NCI-H2196 (cell line): Measurements from ENCODE around the gene HELLS.
"Not testable (repeated sequence)": the region's sequence is repeated elsewhere in the genome, so short reads cannot be mapped to it uniquely, and the experiment has no call there.

ENCODE experiments used
- DNase-seq: peaks from one replicate; lab custom pipeline; 2025; ENCODE audit not compliant: unreplicated experiment; lab: John Stamatoyannopoulos, UW

The HELLS gene

GRCh38 chr10:94545391-94546048 lies at the start of gene HELLS:
Gene HELLS (plus strand): TSS chr10:94545788. CDS start chr10:94545922, 134 bp downstream.
- peak; percentile 72 for DNase-seq

- no peak for DNase-seq
Measured at GRCh38 chr10:94496010-94496409, 49.6 kb upstream of the HELLS start.

DNA sequence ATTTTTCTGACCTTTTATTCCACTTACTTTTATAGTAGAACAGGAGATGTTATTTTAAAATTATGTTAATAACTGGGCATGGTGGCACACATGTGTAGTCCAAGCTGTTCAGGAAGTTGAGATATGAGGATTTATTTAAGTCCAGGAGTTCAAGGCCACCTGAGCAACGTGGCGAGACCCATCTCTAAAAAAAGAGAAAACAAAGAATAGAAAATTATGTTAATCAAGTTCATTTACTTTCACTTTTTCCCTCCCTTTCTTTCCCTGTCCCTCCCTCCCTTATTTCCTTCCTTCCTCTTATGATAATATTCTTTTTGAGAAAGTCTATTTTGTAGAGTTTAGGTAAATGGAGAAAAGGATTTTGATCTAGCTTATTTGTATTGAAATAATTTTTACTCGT lies 48.9 kb upstream of the HELLS start:
- no peak for DNase-seq

DNA sequence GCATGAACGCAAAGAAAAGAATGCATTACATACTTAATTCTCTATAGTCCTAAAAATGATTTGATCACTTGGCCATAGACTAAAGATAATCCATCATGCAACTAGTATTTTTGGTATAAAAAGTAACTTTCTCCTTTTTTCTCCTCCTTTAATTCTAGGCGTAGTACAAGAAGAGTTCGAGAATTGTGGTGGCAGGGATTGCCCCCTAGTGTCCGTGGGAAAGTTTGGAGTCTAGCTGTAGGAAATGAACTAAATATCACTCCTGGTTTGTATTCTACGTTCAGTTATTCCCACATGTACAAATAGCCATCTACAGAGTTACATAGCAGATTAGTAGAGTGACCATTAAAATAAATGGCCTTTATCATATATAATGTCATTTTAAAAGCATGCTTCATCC lies 45.5 kb upstream of the HELLS start:
- no peak for DNase-seq

DNA sequence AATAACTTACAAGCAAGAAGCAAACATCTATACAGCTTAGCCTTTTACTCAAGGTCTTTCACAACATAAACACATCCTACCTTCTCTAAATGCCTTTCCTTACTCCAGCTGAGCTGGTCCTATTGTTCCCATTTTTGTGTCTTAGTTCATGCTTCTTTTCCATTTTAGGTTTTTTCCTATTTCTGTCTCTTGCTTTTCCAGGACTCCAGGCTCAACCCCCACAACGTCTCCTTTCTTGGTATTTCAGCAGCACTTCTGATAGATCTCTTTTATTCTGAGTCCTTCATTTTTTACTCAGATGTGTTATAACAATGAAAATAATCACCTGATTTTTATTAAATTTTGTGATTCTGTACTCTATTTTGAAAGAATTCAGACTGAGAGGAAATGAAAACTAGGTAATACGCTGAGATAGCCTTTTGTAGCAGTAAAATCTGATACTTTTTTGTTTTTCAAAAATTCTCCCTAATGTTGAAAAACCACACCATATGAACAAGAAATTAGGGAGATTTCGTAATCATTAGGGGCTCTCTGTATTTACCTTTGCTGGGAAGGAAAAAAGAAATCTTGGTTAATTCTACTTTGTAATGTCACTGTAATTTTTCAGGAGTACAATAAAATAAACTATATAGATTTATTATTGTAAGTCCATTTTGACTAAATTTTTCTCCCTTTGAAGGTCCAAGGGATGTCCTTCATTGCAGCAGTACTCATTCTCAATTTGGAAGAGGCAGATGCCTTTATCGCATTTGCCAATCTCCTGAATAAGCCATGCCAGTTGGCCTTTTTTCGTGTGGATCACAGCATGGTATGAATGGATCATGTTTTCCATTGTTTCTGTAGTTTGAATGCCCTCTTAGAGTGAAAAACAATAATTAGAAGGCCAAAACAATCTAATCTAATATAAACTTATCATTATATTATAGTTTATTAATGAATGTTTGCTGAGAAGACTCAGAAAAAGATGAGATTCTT lies 24.0 kb upstream of the HELLS start:
- no peak for DNase-seq

DNA sequence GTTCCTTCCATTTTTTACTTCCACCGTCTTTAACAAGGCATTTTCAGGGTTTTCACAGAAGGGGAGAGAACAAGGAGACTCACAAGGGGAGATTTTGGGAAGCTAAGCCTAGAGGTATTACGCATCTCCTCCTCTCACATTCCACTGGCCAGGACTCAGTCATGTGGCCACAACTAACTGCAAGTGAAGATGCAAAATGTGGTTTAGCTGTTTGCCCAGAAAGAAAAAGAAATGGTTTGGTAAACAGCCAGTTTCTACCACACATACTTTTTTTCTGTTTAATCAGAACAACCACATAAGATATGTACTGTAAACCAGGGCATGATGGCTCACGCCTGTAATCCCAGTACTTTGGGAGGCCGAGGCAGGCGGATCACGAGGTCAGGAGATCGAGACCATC lies 21.4 kb upstream of the HELLS start:
- DNase-seq: no peak

GRCh38 chr10:94524711-94525110 lies 20.9 kb upstream of the HELLS start:
- no peak for DNase-seq

DNA sequence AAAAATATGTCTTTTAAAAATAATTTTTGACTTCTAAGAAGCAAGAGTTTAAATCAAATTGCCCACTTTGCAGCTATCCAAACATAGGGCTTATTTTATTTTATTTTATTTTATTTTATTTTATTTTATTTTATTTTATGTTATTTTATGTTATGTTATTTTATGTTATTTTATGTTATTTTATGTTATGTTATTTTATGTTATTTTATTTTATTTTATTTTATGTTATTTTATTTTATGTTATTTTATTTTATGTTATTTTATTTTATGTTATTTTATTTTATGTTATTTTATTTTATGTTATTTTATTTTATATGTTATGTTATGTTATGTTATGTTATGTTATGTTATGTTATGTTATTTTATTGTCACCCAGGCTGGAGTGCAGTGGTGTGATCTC lies 14.0 kb upstream of the HELLS start:
- not testable (repeated sequence) for DNase-seq

DNA sequence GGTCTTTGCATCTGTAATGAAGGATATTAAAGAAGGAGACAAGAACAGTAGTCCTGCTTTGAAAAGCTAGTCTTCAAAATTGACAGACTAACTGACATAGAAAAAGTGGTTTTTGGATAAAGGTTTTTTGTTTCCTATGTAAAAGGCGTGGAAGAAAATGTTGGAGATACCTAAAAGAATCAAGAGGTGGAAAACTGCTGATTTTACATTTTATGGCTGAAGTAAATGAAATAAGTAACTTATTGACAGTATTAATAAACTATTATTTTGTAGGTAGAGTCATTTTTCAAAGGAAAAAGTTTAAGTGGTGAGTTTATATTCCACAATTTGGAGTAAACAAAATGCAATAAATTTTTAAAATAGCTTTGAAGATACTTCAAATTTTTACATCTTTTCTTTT lies 12.6 kb upstream of the HELLS start:
- no peak for DNase-seq

DNA sequence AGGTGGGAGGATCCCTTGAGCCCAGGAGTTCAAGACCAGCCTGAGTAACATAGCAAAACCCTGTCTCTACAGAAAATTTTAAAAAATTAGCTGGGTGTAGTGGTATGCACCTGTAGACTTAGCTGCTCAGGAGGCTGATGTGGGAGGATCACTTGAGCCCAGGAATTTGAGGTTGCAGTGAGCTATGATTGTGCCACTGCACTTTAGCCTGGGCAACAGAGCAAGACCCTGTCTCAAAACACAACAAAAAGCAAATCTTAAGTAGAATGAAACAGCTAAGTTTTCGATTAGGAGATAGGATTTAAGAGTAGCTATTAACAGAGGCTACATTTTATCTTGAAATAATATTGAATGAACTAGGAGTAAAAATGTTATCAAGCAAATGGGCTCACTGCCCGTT lies 3.3 kb upstream of the HELLS start:
- DNase-seq: not testable (repeated sequence)

- no peak for DNase-seq
Measured at GRCh38 chr10:94546049-94546900, 687 bp downstream of the HELLS start.

DNA sequence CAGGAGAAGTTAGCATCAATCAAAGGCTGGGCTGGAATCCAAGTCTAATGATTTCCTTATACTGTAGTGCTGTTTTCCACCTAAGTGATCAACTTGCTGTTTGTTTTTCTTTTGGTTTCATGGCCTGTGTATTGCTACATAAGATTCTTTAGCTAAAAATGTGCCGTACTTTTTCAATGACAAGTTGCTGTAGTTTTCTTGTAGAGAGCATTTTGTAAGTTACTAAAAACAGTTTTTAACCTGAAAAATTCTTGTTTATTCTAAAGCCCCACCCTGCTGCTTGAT lies 1.3 kb downstream of the HELLS start:
- DNase-seq: no peak

GRCh38 chr10:94549221-94549620 lies 3.6 kb downstream of the HELLS start:
- DNase-seq: no peak

DNA sequence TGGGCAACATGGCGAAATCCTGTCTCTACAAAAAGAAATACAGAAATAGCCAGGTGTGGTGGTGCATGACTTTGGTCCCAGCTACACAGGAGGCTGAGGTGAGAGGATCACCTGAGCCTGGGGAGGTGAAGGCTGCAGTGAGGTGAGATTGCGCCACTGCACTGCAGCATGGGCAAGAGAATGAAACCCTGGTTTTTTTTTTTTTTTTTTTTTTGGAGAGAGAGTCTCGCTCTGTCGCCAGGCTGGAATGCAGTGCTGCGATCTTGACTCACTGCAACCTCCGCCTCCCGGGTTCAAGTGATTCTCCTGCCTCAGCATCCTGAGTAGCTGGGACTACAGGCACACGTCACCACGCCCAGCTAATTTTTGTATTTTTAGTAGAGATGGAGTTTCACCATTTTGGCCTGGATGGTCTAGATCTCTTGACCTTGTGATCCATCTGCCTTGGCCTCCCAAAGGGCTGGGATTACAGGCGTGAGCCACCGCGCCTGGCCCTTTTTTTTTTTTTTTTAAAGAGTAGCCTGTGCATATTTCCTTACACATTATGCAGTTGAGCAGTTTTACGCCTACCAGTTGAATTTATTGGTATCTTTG lies 22.2 kb downstream of the HELLS start:
- not testable (repeated sequence) for DNase-seq

GRCh38 chr10:94571081-94571480 lies 25.5 kb downstream of the HELLS start:
- no peak for DNase-seq

DNA sequence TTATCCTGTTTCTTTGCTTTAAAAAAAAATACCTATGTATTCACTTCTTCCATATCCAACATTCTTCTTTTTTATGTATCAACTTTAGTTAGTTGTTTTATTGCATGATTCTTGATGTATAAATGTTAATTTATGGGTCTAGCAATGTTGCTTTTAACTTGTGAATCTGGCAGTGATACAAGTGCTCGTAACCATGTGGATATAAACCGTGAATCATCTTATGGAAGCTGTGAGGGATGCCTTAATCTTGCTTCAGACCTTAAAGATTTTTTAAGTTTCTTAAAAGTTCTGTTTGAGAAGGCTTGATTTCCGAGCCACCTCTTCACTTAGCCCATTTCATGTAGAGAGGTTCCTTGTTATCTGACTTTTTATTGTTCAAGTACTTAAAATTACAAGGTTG lies 25.9 kb downstream of the HELLS start:
- DNase-seq: no peak

DNA sequence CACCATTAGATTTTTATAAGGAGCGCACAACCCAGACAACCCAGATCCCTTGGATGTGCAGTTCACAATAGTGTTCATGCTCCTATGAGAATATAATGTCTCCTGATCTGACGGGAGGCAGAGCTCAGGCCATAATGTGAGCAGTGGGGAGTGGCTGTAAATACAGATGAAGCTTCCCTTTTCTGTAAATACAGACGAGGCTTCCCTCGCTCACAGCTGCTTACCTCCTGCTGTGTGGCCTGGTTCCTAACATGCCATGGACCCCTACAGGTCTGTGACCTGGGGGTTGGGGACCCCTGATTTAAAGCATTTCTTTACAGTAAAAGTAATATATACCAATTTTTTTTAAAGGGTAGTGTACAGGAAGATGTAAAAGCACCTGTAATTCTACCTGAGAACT lies 33.2 kb downstream of the HELLS start:
- DNase-seq: no peak

GRCh38 chr10:94583124-94583523 lies 37.5 kb downstream of the HELLS start:
- DNase-seq: no peak

DNA sequence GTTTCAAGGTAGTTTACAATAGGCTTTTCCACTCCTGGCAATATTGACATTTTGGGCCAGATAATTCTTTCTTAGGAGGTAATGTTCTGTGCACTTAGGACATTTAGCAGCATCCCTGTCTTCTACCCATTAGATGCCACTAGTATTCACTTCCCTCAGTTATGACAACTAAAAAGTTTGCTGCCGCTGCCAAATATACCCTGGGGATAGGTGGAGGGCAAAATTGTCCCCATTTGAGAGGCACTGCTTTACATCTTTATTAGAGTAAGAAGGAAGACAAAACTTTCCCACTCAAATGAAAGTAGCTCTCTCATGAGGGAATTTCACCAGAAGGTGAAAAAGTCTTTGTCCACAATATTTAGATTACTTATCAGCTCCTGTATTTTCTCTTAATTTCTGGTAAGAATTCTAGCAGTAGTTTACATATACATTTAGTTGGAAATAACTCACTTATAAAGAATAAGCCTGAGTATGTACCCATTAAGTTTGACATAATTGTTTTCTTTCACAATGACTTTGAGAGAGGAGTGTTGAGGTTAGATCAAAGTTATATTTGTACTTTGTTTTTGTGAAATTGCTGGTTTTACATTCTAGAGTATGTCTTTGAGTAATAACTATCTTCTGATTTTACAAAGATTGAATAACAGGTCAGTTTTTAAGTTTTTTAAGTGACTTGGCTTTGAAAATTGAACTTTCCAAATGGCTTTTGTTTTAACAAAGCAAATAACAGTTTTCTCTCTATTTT lies 46.0 kb downstream of the HELLS start:
- DNase-seq: no peak

DNA sequence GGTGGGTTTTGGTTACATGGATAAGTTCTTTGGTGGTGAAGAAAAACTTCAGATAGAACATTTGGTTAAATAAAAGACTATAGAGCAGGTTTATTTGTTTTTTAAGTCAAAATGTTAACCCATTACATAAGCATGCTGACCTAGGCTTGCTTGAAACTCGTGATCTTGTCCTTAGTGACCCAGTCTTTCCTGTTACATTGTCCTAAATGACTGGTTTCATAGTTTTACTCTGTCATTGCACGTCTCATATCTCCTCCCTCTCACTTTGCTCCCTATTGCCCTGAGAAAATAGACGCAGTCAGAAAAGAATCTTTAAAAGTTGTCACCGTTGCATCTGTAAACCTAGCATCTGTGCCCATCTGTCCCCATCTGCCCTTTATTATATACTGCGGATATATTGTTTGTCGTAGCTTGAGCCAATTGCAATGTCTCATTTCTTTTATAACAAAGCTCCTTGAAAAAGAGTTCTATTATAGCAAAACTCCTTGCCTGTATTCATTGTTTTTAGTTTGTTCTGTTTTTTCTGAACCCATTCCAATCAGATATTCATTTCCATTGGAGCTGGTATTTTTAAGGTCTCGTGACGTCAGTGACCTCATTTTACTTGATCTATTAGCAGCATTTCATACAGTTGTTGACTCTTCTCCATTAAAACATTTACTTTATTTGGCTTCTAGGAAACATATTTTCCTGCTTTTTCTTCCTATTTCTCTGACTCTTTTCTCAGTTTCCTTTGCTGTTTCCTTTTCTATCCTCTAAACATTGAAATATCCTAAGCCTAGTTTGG lies 57.3 kb downstream of the HELLS start:
- DNase-seq: no peak
